ENCODE data around the gene SPG7. TPM values are rescaled to one million over a fixed set of nuclear protein-coding genes. Genes with fewer than 3 reads are reported as not detected.

The SPG7 gene
- total and polyA plus RNA-seq, 2 of the 4 experiments (the other 2 are of a cell fraction), result 94.6 to 96.8 TPM

DNA sequence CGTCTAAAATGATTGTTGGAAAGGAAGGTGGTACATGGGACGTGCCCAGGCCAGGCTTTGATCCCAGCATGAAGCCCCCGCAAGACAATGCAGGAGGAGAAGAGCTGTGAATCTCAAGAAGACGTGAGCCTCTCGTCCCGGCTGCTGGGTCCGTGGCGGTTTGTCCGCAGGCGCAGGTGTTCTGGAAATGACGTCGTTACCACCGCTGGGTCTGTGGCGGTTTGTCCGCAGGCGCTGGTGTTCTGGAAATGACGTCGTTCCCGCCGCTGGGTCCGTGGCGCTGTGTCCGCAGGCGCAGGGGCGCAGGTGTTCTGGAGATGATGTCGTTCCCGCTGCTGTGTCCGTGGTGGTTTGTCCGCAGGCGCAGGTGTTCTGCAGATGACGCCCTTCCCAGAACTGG is 14.1 kb downstream of the SPG7 start:
- H4K5ac ChIP-seq (ENCODE audit: low read depth, low read length), result no peak overlapping the region
- dilution Hi-C loops (cut with HindIII; ENCODE audit: low sequenced_read_pairs, unreplicated experiment) (no loop called here), in situ Hi-C loops (cut with MboI; ENCODE audit: low sequenced_read_pairs) (no loop called here), intact Hi-C loops (cut with micrococcal nuclease) (no loop called here)
- no peak overlapping the region for H2AK9ac ChIP-seq (replicated peaks; ENCODE audit: low read depth, low read length, poor library complexity)
- H3K18ac ChIP-seq (ENCODE audit: low read depth, low read length), result no peak overlapping the region
- no peak overlapping the region for H2AFZ ChIP-seq (replicated peaks; ENCODE audit: low read length, poor library complexity)
- no peaks in the 10 kb centered on the region; the same call in 1 of the 2 replicates for H3K9me1 ChIP-seq (ENCODE audit: insufficient read depth, low read length)
- no peak overlapping the region for H3K4me3 ChIP-seq (ENCODE audit: insufficient read depth, low read depth, low read length)
- no peak overlapping the region for H3K56ac ChIP-seq (ENCODE audit: extremely low read depth, insufficient read depth, low read length)
- H4K8ac ChIP-seq (ENCODE audit: low read depth in 2 of 2, low read length in 2 of 2), result no peak overlapping the region
- no peak overlapping the region for H3K23ac ChIP-seq (ENCODE audit: low read depth, low read length)
- H3K4me2 ChIP-seq (ENCODE audit: low read depth, low read length), result no peak overlapping the region
- no peak for ATAC-seq (ENCODE audit: low read depth)
- H2BK20ac ChIP-seq (ENCODE audit: low read depth, low read length), result no peak overlapping the region
- H2BK120ac ChIP-seq (ENCODE audit: low read depth, low read length), result no peak overlapping the region
- peaks cover 41% of the 10 kb centered on the region for H4K20me1 ChIP-seq (ENCODE audit: insufficient read depth, low read length)
- H3K79me1 ChIP-seq (ENCODE audit: low read depth in 1 of 2, low read length in 2 of 2), result peaks cover 24 to 76% of the 10 kb centered on the region in 2 experiments
- no peaks in the 10 kb centered on the region for H3K4me1 ChIP-seq (ENCODE audit: control insufficient read depth, insufficient read depth, low read length)
- TF ChIP-seq, protein P1, sequence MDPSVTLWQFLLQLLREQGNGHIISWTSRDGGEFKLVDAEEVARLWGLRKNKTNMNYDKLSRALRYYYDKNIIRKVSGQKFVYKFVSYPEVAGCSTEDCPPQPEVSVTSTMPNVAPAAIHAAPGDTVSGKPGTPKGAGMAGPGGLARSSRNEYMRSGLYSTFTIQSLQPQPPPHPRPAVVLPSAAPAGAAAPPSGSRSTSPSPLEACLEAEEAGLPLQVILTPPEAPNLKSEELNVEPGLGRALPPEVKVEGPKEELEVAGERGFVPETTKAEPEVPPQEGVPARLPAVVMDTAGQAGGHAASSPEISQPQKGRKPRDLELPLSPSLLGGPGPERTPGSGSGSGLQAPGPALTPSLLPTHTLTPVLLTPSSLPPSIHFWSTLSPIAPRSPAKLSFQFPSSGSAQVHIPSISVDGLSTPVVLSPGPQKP (IDR thresholded peaks at IDR 0.05; ENCODE audit: borderline replicate concordance, low read depth, low read length), result no peak
- no peak for TF ChIP-seq POLR2A (IDR thresholded peaks at IDR 0.05; ENCODE audit: low read depth, low read length)
- TF ChIP-seq RFX5 (IDR thresholded peaks at IDR 0.05; ENCODE audit: low read depth, low read length), result no peak
- TF ChIP-seq RCOR1 (IDR thresholded peaks at IDR 0.05; ENCODE audit: insufficient replicate concordance, low read length), result no peak
- TF ChIP-seq SMC3 (IDR thresholded peaks at IDR 0.05; ENCODE audit: low read depth, low read length), result no peak
- TF ChIP-seq BHLHE40 (IDR thresholded peaks at IDR 0.05; ENCODE audit: low read depth, low read length), result no peak
- H3K14ac ChIP-seq (replicated peaks; ENCODE audit: low read depth, low read length), result no peak overlapping the region
- H3K27ac ChIP-seq (ENCODE audit: insufficient read depth, low read length), result no peak overlapping the region
- no peak overlapping the region for H2BK5ac ChIP-seq (ENCODE audit: low read depth, low read length, poor library complexity, severe bottlenecking)
- peaks cover 80% of the 10 kb centered on the region for H3K36me3 ChIP-seq (ENCODE audit: control insufficient read depth, insufficient read depth, low read length)
- no peak overlapping the region for H3K4ac ChIP-seq (ENCODE audit: low read depth, low read length)
- no peak overlapping the region for H2AK5ac ChIP-seq (ENCODE audit: low read depth, low read length)
- H3K27me3 ChIP-seq (ENCODE audit: control insufficient read depth, insufficient read depth, low read length), result no peaks in the 10 kb centered on the region
- CTCF ChIA-PET, result no interaction called here
- 95% methylated on average over 4 of the region's 31 CpGs; no CpG with 5 or more reads in 1 of the 2 experiments for WGBS, 2 experiments (ENCODE audit: extremely low coverage in 2 of 2, insufficient read length in 1 of 2)
- H2BK15ac ChIP-seq (ENCODE audit: low read depth, low read length), result no peak overlapping the region
- POLR2A ChIA-PET (ENCODE audit: unreplicated experiment), result no interaction called here
- no peak for DNase-seq
- no peak overlapping the region for H4K91ac ChIP-seq (ENCODE audit: insufficient read depth, low read depth, low read length)
- H3K9me3 ChIP-seq (ENCODE audit: control insufficient read depth, insufficient read depth, low read length), result no peaks in the 10 kb centered on the region
- BruUV-seq (replicated peaks), result no TSS peak
- no peak overlapping the region for H3K9ac ChIP-seq (ENCODE audit: low read depth, low read length)

Measured in IMR-90 (cell line).